H7 (cell line): Measurements from ENCODE around the gene CLEC3B. TPM values are rescaled to one million over a fixed set of nuclear protein-coding genes. Genes with fewer than 3 reads are reported as not detected.
"Not testable (repeated sequence)": the region's sequence is repeated elsewhere in the genome, so short reads cannot be mapped to it uniquely, and the experiment has no call there.

Experiments used
- DNase-seq: peaks from one replicate; pipeline ENCODE4 v3.0.0; 2012
- H3K27me3 ChIP-seq: 2 replicates; pipeline ENCODE4 v1.6.0; 2011; ENCODE audit warnings: mild to moderate bottlenecking, low read length; ENCODE audit not compliant: control insufficient read depth, insufficient read depth
- H3K36me3 ChIP-seq: replicated peaks from 2 replicates; pipeline ENCODE4 v1.5.1; 2011; ENCODE audit warnings: low read length; ENCODE audit not compliant: control insufficient read depth, insufficient read depth
- H3K4me3 ChIP-seq: 2 replicates; pipeline ENCODE4 v1.5.1; 2011; ENCODE audit warnings: low read depth, mild to moderate bottlenecking, control low read depth, low read length, moderate library complexity; ENCODE audit not compliant: insufficient read depth
- total RNA-seq: library from RNA; depleted of rRNA; stranded (reverse); fragments of >200 nt; shearing (Covaris generic); gene quantifications from 2 replicates; pipeline ENCODE4 v1.2.3, GENCODE V29; 2014

CLEC3B gene
- total RNA-seq, 1 experiment from 2014 or later, result not detected

- Histone ChIP-seq H3K36me3 (no peaks in the 10 kb centered on the region), H3K4me3 (no peak overlapping the region), H3K27me3 (peaks cover 18% of the 10 kb centered on the region)
Observed at GRCh38 chr3:45057557-45057956, 31.5 kb downstream of the CLEC3B start.

GRCh38 chr3:45059132-45059531 lies 33.0 kb downstream of the CLEC3B start:
- Histone ChIP-seq H3K36me3 (no peaks in the 10 kb centered on the region), H3K4me3 (no peak overlapping the region), H3K27me3 (peaks cover 18% of the 10 kb centered on the region)
- DNase-seq, result no peak

More at GRCh38 chr3:45057557-45057956, 31.5 kb downstream of the CLEC3B start:
- DNase-seq, result no peak

- Histone ChIP-seq H3K36me3 (no peaks in the 10 kb centered on the region), H3K4me3 (no peak overlapping the region), H3K27me3 (peaks cover 18% of the 10 kb centered on the region)
- no peak for DNase-seq
Observed at GRCh38 chr3:45060165-45060892, 34.2 kb downstream of the CLEC3B start.

- Histone ChIP-seq H3K27me3 (peaks cover 10% of the 10 kb centered on the region), H3K4me3 (no peak overlapping the region), H3K36me3 (no peaks in the 10 kb centered on the region)
- DNase-seq, result no peak
Observed at GRCh38 chr3:45062697-45063070, 36.6 kb downstream of the CLEC3B start.

- H3K4me3 ChIP-seq, result no peak overlapping the region
- no peaks in the 10 kb centered on the region for H3K27me3 ChIP-seq
- DNase-seq, result no peak
- no peaks in the 10 kb centered on the region for H3K36me3 ChIP-seq
Observed at GRCh38 chr3:45064512-45065372, 38.6 kb downstream of the CLEC3B start.

- Histone ChIP-seq H3K36me3 (no peaks in the 10 kb centered on the region), H3K27me3 (no peaks in the 10 kb centered on the region), H3K4me3 (no peak overlapping the region)
- DNase-seq, result no peak
Observed at GRCh38 chr3:45065373-45065720, 39.2 kb downstream of the CLEC3B start.

- Histone ChIP-seq H3K36me3 (no peaks in the 10 kb centered on the region), H3K4me3 (no peak overlapping the region), H3K27me3 (no peaks in the 10 kb centered on the region)
- no peak for DNase-seq
Observed at GRCh38 chr3:45066109-45066801, 40.2 kb downstream of the CLEC3B start.

GRCh38 chr3:45067486-45067885 lies 41.4 kb downstream of the CLEC3B start:
- no peak overlapping the region for H3K4me3 ChIP-seq
- H3K36me3 ChIP-seq, result no peaks in the 10 kb centered on the region
- no peaks in the 10 kb centered on the region for H3K27me3 ChIP-seq
- DNase-seq, result no peak

GRCh38 chr3:45067941-45068340 lies 41.8 kb downstream of the CLEC3B start:
- no peak for DNase-seq
- Histone ChIP-seq H3K36me3 (no peaks in the 10 kb centered on the region), H3K27me3 (no peaks in the 10 kb centered on the region), H3K4me3 (no peak overlapping the region)

- DNase-seq, result no peak
- Histone ChIP-seq H3K27me3 (no peaks in the 10 kb centered on the region), H3K36me3 (no peaks in the 10 kb centered on the region), H3K4me3 (no peak overlapping the region)
Observed at GRCh38 chr3:45071075-45071474, 45.0 kb downstream of the CLEC3B start.

GRCh38 chr3:45075821-45076625 lies 49.9 kb downstream of the CLEC3B start:
- no peak for DNase-seq
- Histone ChIP-seq H3K36me3 (no peaks in the 10 kb centered on the region), H3K4me3 (no peak overlapping the region), H3K27me3 (no peaks in the 10 kb centered on the region)

GRCh38 chr3:45078256-45078655 lies 52.2 kb downstream of the CLEC3B start:
- H3K27me3 ChIP-seq, H3K36me3 ChIP-seq, H3K4me3 ChIP-seq, DNase-seq: not testable (repeated sequence)

GRCh38 chr3:45078910-45079522 lies 52.9 kb downstream of the CLEC3B start:
- H3K27me3 ChIP-seq, result no peaks in the 10 kb centered on the region
- no peak for DNase-seq
- peaks cover under 1% of the 10 kb centered on the region; the same call in 1 of the 2 replicates for H3K36me3 ChIP-seq
- no peak overlapping the region for H3K4me3 ChIP-seq

GRCh38 chr3:45079715-45080114 lies 53.6 kb downstream of the CLEC3B start:
- DNase-seq, result no peak
- Histone ChIP-seq H3K36me3 (peaks cover 2% of the 10 kb centered on the region; the same call in 1 of the 2 replicates), H3K27me3 (no peaks in the 10 kb centered on the region), H3K4me3 (no peak overlapping the region)
